Epidermal melanocyte (primary cell): ENCODE measurements around the gene EXD2.
"Not testable (repeated sequence)": the region's sequence is repeated elsewhere in the genome, so short reads cannot be mapped to it uniquely, and the experiment has no call there.

ENCODE experiments used
- DNase-seq: peaks from one replicate; pipeline ENCODE4 v3.0.0; 2011; ENCODE audit warnings: low spot score; ENCODE audit not compliant: insufficient read length

The EXD2 gene

DNA sequence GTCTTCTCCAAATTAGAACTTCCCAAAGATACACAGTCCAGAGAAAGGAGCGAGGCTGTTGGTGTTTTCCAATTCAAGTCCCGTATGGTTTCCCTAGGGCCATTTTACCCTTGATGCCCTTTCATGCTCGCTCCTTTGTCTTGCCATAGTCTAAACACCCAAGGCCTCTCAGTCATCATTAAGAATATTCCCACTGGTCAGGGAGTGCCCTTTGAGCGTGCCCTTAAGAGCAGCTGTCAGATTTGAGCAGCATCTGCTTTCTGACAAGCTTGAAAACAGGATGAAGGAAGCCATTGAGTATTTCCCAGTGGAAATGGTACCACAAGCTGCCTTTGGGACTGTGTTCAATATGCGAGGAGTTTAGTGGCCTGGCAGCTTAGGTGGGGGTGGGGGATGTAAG is 58.3 kb downstream of the EXD2 start:
- DNase-seq, result no peak

- DNase-seq, result no peak
These were observed 61.6 kb downstream of the EXD2 start for GRCh38 chr14:69252851-69253250.

DNA sequence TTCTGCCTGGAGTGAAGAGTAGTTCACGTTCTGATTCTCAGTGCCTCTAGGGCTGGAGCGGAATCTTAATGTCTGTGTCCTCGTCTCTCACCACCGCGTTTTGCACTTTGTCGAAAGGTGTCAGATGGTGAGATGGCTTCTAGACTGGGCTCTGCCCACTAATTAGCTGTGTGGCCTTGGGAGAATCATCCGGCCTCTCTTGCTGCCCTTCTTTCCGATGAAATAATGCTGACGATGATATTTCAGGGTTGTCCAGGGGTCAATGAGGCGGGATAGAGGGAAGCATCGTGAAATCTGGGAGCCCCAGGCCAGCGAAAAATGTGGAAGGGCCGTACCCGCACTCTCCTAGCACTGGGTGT is 67.8 kb downstream of the EXD2 start:
- no peak for DNase-seq

DNA sequence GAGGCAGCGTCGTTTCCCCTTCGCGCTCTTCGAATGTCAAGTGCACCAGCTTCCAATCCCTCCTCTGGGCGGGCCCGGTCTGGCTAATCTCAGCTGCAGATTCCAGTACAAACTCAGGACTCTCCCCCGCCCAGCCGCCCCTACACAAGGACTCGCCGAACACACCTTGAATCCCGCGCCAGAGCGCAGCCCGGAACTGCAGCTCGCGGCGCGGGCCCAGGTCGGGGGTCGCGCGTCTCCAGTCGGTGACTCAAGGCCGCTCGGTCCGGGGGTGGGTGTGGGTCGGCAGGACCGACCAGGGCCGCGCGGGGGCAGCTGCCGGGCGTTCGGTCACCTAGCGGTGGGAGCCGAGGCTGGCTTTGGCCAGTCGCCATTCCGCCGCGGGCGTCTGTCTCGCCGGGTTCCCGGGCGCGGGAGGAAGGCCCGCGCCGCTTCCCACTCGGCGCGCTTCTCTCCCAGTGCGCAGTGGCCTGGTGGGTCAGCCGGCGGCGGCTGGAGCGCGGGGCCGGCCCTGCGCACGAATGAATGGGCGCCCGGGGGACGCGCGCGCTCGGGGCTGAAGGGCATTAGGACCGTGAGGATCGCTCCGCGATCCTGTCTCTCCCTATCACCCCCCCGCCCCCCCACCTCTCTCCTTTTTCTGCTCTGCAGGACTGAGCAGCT is 68.4 kb downstream of the EXD2 start, which contains the start of gene GALNT16:
TSS of gene GALNT16 (plus strand) at position 632 of the 663 bp plus-strand sequence. CDS start 133 bp downstream, outside the sequence.
- no peak for DNase-seq

- no peak for DNase-seq
These were observed 69.0 kb downstream of the EXD2 start for GRCh38 chr14:69260190-69260860.

DNA sequence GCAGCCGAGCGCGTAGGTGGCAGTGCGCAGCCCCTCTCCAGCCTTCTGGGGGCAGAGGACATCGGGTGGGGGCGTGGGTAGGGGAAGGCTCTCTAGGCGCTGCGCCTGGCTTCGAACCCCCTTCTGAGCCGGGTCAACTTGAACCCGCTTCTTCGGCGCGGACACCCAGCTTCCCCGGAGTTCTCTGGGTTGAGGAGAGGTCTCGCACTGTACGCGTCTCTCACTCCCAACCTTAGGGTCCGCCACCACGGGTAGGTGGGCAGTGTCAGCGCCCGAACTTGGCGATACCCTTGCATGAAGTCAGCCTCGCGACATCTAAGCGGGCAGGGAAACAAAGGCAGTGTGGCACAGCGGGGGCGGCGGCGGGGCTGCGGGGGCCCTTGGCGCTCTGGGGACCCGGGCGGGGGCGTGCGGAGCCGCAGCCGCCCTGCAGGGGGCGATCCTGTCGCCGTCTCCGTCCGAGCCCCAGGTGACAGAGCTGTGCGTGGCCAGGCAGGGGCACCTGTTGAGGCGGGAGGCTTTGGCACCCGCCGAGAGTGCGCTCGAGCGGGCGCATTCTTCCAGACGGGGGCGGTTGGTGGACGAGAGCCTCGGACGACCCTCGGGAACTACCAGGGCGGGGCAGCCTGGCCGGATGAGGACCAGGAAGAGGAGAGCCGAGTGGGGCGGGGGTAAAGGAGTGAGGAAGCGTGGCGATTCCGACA is 69.7 kb downstream of the EXD2 start:
- no peak for DNase-seq

DNA sequence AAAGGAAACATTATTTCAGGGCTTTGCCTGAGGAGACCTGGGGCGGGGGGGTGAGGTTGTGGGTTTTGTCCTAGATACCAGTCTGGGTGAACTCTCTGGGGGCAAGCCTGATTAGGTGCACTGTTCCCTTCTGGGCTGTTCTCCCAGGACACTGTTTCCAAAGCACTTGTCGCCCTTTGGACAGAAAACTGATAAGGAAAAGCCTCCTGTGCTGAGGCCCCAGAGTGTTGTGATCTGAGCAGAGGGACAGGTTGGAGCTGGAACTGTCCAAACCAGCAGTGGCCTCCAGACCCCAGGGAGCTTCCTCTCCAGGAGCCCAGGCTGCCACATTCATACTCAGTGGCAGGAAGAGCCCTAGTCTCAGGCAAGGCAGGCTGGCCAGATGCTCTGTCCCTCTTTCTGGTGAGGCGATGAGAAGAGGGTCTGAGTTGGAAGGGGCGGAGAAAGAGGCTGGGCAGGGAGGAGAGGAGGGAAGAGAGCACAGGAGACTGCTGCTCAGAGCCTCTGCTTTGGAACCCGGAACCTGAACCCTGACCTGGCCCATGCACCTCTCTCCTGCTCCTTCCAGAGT is 70.5 kb downstream of the EXD2 start:
- no peak for DNase-seq

DNA sequence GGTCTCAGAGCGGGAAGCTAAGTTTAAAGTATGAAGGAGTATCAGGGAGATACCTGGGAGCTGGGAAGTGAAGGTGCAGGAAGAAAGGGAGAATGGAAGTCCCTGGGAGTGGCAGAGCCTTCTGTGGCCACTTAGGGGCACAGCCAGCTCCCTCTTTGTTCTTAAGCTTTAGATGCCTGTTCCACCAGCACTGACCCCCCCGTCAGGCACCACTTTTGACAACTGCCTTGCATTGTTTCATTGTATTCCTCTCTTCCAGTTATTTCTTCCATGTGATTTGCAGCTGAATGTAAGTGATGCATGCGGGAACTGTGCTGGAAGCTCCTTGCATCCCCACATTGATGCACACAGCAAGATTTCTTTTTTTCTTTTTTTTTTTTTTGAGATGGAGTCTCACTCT is 71.2 kb downstream of the EXD2 start:
- DNase-seq, result no peak

- DNase-seq, result peak; percentile 84
These were observed 72.1 kb downstream of the EXD2 start for GRCh38 chr14:69263364-69263763.

- DNase-seq, result no peak
These were observed 72.5 kb downstream of the EXD2 start for GRCh38 chr14:69263771-69264170.

DNA sequence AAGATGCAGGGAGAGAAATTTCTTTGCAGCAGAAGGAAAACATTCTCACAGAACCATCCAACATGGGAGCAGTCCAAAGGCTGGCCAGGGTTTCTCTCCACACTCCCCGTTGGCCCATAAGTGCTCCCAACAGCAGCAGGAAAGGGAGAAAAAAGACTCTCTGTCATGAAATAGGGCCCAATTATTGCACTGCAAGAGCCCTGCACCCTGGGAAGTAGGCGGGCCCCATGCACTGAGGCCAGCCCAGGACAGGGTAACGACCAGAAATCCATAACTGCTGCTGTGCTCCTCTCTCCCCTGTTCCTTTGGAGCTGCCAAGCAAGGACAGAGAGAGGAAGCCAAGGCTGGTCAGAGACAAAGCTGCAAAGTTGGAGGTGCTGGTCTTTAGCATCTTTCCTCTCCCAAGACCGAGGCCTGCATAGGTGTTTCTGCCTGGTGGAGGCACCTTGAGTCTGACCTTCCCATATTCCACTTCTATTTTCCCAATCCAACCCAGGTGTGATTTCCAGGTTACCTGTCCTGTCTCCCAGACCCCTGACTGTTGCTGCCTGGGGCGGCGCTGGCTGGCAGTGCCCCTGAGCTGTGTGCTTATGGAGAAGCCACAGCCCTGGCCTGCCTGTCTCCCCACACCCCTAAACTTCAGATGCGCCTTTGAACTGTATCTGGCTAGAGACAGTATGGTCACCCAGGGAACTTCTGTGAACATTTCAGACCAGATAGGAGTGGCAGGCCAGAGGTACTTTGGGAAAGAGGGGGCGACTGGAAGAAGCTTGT is 75.5 kb downstream of the EXD2 start:
- DNase-seq, result no peak

DNA sequence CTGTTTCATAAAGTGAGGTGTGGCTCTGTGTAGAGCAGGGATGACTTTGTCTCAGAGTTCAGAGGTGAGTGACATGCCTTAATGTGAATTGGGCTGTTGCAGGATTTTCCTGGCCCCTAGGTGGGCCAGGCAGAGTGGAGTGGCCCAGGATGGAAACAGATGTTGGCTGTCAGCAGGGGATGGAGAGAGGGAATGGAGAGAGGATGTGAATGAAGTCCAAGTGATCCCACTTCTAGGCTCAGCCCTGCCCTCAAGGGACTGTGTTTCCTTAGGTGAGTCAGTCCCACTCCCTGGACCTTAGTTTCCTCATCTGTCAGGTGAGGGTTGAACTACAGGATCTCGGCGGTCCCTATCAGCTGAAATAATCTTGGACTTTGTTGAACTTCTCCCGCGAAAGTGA is 76.2 kb downstream of the EXD2 start:
- no peak for DNase-seq

GRCh38 chr14:69268223-69268622 is 76.9 kb downstream of the EXD2 start:
- no peak for DNase-seq

GRCh38 chr14:69268763-69269162 is 77.5 kb downstream of the EXD2 start:
- DNase-seq, result no peak

DNA sequence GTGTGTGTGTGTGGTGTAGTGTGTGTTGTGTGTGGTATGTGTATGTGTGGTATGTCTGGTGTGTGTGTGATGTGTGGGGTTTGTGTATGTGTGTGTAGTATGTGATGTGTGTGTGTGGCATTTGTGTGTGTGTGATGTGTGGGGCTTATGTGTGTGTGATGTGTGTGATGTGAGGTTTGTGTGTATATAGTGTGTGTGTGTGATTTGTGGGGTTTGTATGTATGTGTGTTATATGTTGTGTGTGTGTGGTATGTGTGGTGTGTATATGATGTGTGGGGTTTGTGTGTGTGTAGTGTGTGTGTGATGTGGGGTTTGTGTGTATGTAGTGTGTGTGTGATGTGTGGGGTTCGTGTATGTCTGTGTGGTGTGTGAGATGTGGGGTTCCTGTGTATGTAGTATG is 78.1 kb downstream of the EXD2 start:
- no peak for DNase-seq

DNA sequence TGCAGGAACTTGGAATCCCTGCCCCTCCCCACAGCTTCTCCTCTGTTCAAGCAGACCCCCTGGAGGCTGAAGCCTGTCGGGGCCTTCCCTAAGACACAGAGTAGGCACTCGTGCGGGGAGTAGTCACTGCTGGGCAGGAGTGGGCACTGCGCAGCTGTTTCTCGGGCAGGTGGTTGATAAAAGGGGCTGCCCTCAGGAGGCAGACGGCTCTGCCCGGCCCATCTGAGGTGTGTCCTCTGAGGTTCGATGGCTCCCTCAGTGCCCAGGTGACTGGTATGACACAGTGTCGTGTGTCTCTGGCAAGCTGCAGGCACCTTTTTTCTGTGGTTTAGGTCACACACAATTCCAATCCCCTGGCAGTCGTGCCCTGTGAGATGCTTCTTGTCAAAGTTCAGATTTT is 78.8 kb downstream of the EXD2 start:
- no peak for DNase-seq

GRCh38 chr14:69270795-69271708 is 79.8 kb downstream of the EXD2 start:
- DNase-seq, result no peak

DNA sequence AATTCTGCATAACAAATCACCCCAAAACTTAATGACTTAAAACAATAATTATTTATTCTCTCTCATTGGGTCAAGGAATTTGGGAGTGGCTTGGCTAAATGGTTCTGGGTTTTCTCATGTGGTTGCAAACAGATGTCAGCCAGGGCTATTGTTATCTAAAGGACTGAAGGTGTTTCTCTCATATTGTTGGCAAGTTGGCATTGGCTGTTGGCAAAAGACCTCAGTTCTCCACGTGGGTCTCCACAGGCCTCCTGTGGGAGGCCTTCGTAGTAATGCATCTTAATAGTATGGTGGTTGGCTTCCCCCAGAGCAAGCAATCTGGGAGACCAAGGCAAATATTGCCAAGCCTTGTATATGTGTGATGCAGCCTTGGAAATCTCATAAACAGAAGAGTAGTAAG is 83.0 kb downstream of the EXD2 start:
- no peak for DNase-seq

GRCh38 chr14:69275331-69275730 is 84.0 kb downstream of the EXD2 start:
- no peak for DNase-seq

GRCh38 chr14:69277356-69277755 is 86.1 kb downstream of the EXD2 start:
- DNase-seq, result not testable (repeated sequence)
